Sigmoid colon (tissue), 7 donors: ENCODE measurements around the gene LPCAT3. TPM values are rescaled to one million over a fixed set of nuclear protein-coding genes. Genes with fewer than 3 reads are reported as not detected.

Experiments
- DNase-seq: peaks from one replicate; pipeline ENCODE4 v3.0.0-alpha.2; 2019
- H3K27ac ChIP-seq, 4 donors: fragments of 200-600 bp; sonication (generic); one replicate each; pipeline ENCODE4 v1.5.1; 2016 to 2019; ENCODE audit warnings: mild to moderate bottlenecking in 1 of 4
- H3K27me3 ChIP-seq, 3 donors: fragments of 200-600 bp; sonication (generic); one replicate each; pipeline ENCODE4 v1.5.1; 2019; ENCODE audit warnings: mild to moderate bottlenecking in 1 of 3
- H3K36me3 ChIP-seq, 4 donors: fragments of 200-600 bp; sonication (generic); one replicate each; pipeline ENCODE4 v1.5.1; 2016 to 2019
- H3K4me1 ChIP-seq, 4 donors: fragments of 200-600 bp; sonication (generic); one replicate each; pipeline ENCODE4 v1.5.1; 2017 to 2019
- H3K4me3 ChIP-seq, 4 donors: fragments of 200-600 bp; sonication (generic); one replicate each; pipeline ENCODE4 v1.5.1; 2017 to 2019; ENCODE audit warnings: mild to moderate bottlenecking in 2 of 4, moderate library complexity in 1 of 4
- H3K9me3 ChIP-seq, 4 donors: fragments of 200-600 bp in 3 of 4; sonication (generic) in 3 of 4; one replicate each; pipeline versions ENCODE4 v1.5.1 to v1.6.1; 2013 to 2019
- EP300 ChIP-seq, 4 donors: sonication (generic); formaldehyde crosslinking; IDR thresholded peaks; one replicate each; pipeline ENCODE4 v1.6.1; 2017; ENCODE audit warnings: antibody characterized with exemption in 4 of 4
- POLR2A ChIP-seq, 2 donors: fragments of 450-650 bp; IDR thresholded peaks; one replicate each; pipeline ENCODE4 v1.6.1; 2016; ENCODE audit warnings: antibody characterized with exemption in 2 of 2, mild to moderate bottlenecking in 2 of 2, moderate library complexity in 2 of 2
- POLR2AphosphoS5 ChIP-seq, 4 donors: sonication (generic); formaldehyde crosslinking; IDR thresholded peaks; one replicate each; pipeline ENCODE4 v1.6.1; 2017; ENCODE audit warnings: antibody characterized with exemption in 4 of 4
- whole genome bisulfite sequencing, 2 donors: extraction: QIAGEN DNeasy Blood & Tissue Kit; methylation state at CpG; one replicate each; pipeline ENCODE4 v1.1.7; 2013; 5-methylcytosine and 5-hydroxymethylcytosine counted together
- intact Hi-C: fragments of 100-400 bp; cut with DNase I; formaldehyde crosslinking; loops from one replicate; pipeline ENCODE4 v1.15.1; 2023
- polyA plus RNA-seq, 3 donors: library from polyadenylated mRNA; stranded (reverse); fragments of 200-250 nt; gene quantifications; one replicate each; pipeline ENCODE4 v1.2.3, GENCODE V29; 2013
- small RNA-seq, 3 donors: library from RNA; depleted of rRNA; stranded (forward); fragments of <200 nt; gene quantifications; one replicate each; pipeline ENCODE3, GENCODE V24; 2016
- total RNA-seq, 4 donors: library from RNA; depleted of rRNA; stranded (reverse); fragments of >200 nt; gene quantifications; one replicate each; pipeline ENCODE4 v1.1.0, GENCODE V29; 2016
- donor health status: healthy with polysubstance abuse.
- donor health status: Bipolar disorder and iron deficiency.
- donor health status: healthy.

LPCAT3 gene
- total and polyA plus RNA-seq, 7 donors: 7.8 to 47.9 (median 25.3) TPM

DNA sequence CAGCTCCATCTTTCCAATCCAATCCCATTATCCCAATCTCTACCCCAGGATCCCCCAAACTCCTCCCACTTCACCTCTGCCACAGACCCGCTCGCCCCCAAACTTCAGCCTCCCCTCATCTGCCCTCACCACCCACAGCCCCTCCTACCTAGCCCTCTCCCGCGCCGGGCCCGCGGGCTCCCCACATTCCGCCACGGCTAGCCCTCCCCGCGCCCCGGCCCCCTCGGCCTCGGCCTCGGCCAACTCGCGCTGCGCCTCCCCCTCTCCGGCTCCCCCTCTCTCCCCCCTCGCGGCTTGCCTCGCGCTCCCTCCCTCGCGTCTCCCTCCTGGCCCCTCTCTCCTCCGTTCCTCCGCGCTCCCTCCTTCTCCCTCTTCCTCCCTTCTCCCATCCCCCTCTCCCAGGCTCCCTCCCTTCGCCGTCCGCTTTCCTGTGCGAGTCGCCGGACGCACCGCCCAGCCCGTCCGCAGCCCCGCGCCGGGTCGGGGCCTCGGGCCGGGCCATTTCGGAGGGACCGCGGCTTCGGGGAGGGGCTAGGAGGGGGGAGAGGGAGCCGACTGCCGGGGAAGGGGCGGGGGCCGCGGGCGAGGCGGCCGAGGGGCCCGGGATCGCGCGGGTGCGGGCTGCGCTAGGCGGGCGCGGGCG lies 90.8 kb downstream of the LPCAT3 start, which contains the start of gene ATN1:
ATN1 (plus strand) TSS at position 581 of the 643 bp plus-strand sequence. CDS start 6,043 bp downstream, outside the sequence.
- H3K9me3 ChIP-seq: no peaks in the 10 kb centered on the region
- H3K36me3 ChIP-seq: peaks cover 0 to 13% (median 2%) of the 10 kb centered on the region in 4 donors
- peaks cover 4 to 76% (median 67%) of the 10 kb centered on the region in 4 donors for H3K4me1 ChIP-seq
- TF ChIP-seq POLR2A (IDR thresholded peaks at IDR 0.05): peak in 1 of 2 donors; percentile 39
- TF ChIP-seq EP300 (IDR thresholded peaks at IDR 0.05): no peak
- peak; percentile 80 to 94 (median 87) for TF ChIP-seq POLR2AphosphoS5 (IDR thresholded peaks at IDR 0.05)
- intact Hi-C loops: loop anchor here (1.0 kb wide), 1 partner anchor 10 kb away; no protein-coding TSS in a partner anchor
- peak; percentile 97 for DNase-seq
- H3K27me3 ChIP-seq: no peaks in the 10 kb centered on the region
- peak within 1 kb of the TSS; percentile 97 to 100 (median 99) for H3K27ac ChIP-seq
- WGBS, 2 donors: 1% methylated on average over 66 of the region's 66 CpGs
- H3K4me3 ChIP-seq: peak within 1 kb of the TSS; percentile 84 to 99 (median 98)

Small RNAs within 50 kb of the gene (small RNA-seq; reads per million reads assigned to genes)
- gene AC006512.1 (0 to 0.15 (median 0) reads per million in 3 donors), gene MIR141 (0.12 to 3.4 (median 0.75) reads per million in 3 donors), gene MIR200C (0.06 to 0.80 (median 0.75) reads per million in 3 donors), gene RNU7-1 (0 reads per million in 3 donors), gene SCARNA12 (0.12 to 0.22 (median 0.22) reads per million in 3 donors)

Other genes starting within 250 kb of the LPCAT3 start
- 1 to 10 TPM; 1.4 to 6.9 (median 3.0) TPM for gene LAG3, start 246.0 kb downstream of the LPCAT3 start, total RNA-seq
- gene LAG3, start 246.0 kb downstream of the LPCAT3 start, polyA plus RNA-seq: 1 to 10 TPM in 2 of 3 donors, under 1 TPM in 1; 0.60 to 4.2 (median 1.4) TPM
- 10 to 100 TPM in 3 of 4 donors, 1 to 10 TPM in 1; 2.5 to 12.8 (median 11.5) TPM for gene CD4, start 228.9 kb downstream of the LPCAT3 start, total RNA-seq
- gene CD4, start 228.9 kb downstream of the LPCAT3 start, polyA plus RNA-seq: 10 to 100 TPM in 2 of 3 donors, 1 to 10 TPM in 1; 4.8 to 29.7 (median 26.6) TPM
- 10 to 100 TPM in 2 of 4 donors, 1 to 10 TPM in 2; 6.4 to 16.1 (median 10.2) TPM for gene GPR162, start 196.7 kb downstream of the LPCAT3 start, total RNA-seq
- gene GPR162, start 196.7 kb downstream of the LPCAT3 start, polyA plus RNA-seq: 1 to 10 TPM; 1.2 to 7.6 (median 1.8) TPM
- 10 to 100 TPM; 16.4 to 69.8 (median 20.5) TPM for gene P3H3, start 190.1 kb downstream of the LPCAT3 start, total RNA-seq
- gene P3H3, start 190.1 kb downstream of the LPCAT3 start, polyA plus RNA-seq: 1 to 10 TPM in 2 of 3 donors, under 1 TPM in 1; 0.60 to 6.0 (median 1.2) TPM
- 1 to 10 TPM in 3 of 4 donors, under 1 TPM in 1; 0.36 to 8.9 (median 2.2) TPM for gene GNB3, start 177.6 kb downstream of the LPCAT3 start, total RNA-seq
- 1 to 10 TPM in 2 of 3 donors, under 1 TPM in 1; 0.46 to 1.2 (median 1.1) TPM for gene GNB3, start 177.6 kb downstream of the LPCAT3 start, polyA plus RNA-seq
- 1 to 10 TPM in 1 of 4 donors, under 1 TPM in 3; 0.33 to 2.8 (median 0.45) TPM for gene CDCA3, start 167.2 kb downstream of the LPCAT3 start, total RNA-seq
- 10 to 100 TPM in 1 of 3 donors, 1 to 10 TPM in 2; 4.8 to 31.2 (median 8.6) TPM for gene CDCA3, start 167.2 kb downstream of the LPCAT3 start, polyA plus RNA-seq
- 10 to 100 TPM; 37.1 to 44.7 (median 41.5) TPM for gene USP5, start 166.3 kb downstream of the LPCAT3 start, total RNA-seq
- 10 to 100 TPM; 25.4 to 51.5 (median 26.4) TPM for gene USP5, start 166.3 kb downstream of the LPCAT3 start, polyA plus RNA-seq
- gene TPI1, start 150.9 kb downstream of the LPCAT3 start, total RNA-seq: 100 to 1,000 TPM; 194 to 345 (median 299) TPM
- 100 to 1,000 TPM; 808 to 994 (median 968) TPM for gene TPI1, start 150.9 kb downstream of the LPCAT3 start, polyA plus RNA-seq
- gene SPSB2, start 145.2 kb downstream of the LPCAT3 start, total RNA-seq: 10 to 100 TPM in 1 of 4 donors, 1 to 10 TPM in 3; 4.6 to 10.5 (median 8.2) TPM
- 10 to 100 TPM; 13.4 to 17.4 (median 13.5) TPM for gene SPSB2, start 145.2 kb downstream of the LPCAT3 start, polyA plus RNA-seq
- 10 to 100 TPM; 12.2 to 21.0 (median 13.5) TPM for gene LRRC23, start 113.7 kb downstream of the LPCAT3 start, total RNA-seq
- 10 to 100 TPM in 1 of 3 donors, 1 to 10 TPM in 2; 5.3 to 11.4 (median 5.5) TPM for gene LRRC23, start 113.7 kb downstream of the LPCAT3 start, polyA plus RNA-seq
- gene ENO2, start 103.9 kb downstream of the LPCAT3 start, total RNA-seq: 10 to 100 TPM; 26.3 to 37.5 (median 35.0) TPM
- 10 to 100 TPM in 1 of 3 donors, 1 to 10 TPM in 2; 1.8 to 15.6 (median 3.0) TPM for gene ENO2, start 103.9 kb downstream of the LPCAT3 start, polyA plus RNA-seq
- 100 to 1,000 TPM in 1 of 4 donors, 10 to 100 TPM in 3; 46.4 to 138 (median 60.3) TPM for gene ATN1, start 90.5 kb downstream of the LPCAT3 start, total RNA-seq
- gene ATN1, start 90.5 kb downstream of the LPCAT3 start, polyA plus RNA-seq: 10 to 100 TPM; 30.1 to 78.8 (median 33.0) TPM
- gene RNU7-1, start 74.7 kb downstream of the LPCAT3 start, total RNA-seq: not detected
- not detected for gene RNU7-1, start 74.7 kb downstream of the LPCAT3 start, polyA plus RNA-seq
- 100 to 1,000 TPM; 465 to 697 (median 652) TPM for gene C12orf57, start 74.5 kb downstream of the LPCAT3 start, total RNA-seq
- gene C12orf57, start 74.5 kb downstream of the LPCAT3 start, polyA plus RNA-seq: 100 to 1,000 TPM; 305 to 810 (median 418) TPM
- 10 to 100 TPM in 3 of 4 donors, 1 to 10 TPM in 1; 5.3 to 13.6 (median 11.8) TPM for gene PTPN6, start 67.1 kb downstream of the LPCAT3 start, total RNA-seq
- 10 to 100 TPM; 42.1 to 92.4 (median 67.3) TPM for gene PTPN6, start 67.1 kb downstream of the LPCAT3 start, polyA plus RNA-seq
- gene PHB2, start 47.8 kb downstream of the LPCAT3 start, total RNA-seq: 100 to 1,000 TPM; 211 to 327 (median 285) TPM
- gene PHB2, start 47.8 kb downstream of the LPCAT3 start, polyA plus RNA-seq: 100 to 1,000 TPM; 180 to 283 (median 184) TPM
- gene EMG1, start 47.6 kb downstream of the LPCAT3 start, total RNA-seq: 10 to 100 TPM; 18.8 to 32.3 (median 22.7) TPM
- gene EMG1, start 47.6 kb downstream of the LPCAT3 start, polyA plus RNA-seq: 10 to 100 TPM; 19.2 to 33.0 (median 21.3) TPM
- 100 to 1,000 TPM; 420 to 622 (median 463) TPM for gene C1S, start 42.2 kb upstream of the LPCAT3 start, total RNA-seq
- 100 to 1,000 TPM in 1 of 3 donors, 10 to 100 TPM in 2; 15.5 to 244 (median 52.9) TPM for gene C1S, start 42.2 kb upstream of the LPCAT3 start, polyA plus RNA-seq
- gene C1R, start 74.0 kb upstream of the LPCAT3 start, total RNA-seq: 100 to 1,000 TPM; 328 to 493 (median 467) TPM
- 100 to 1,000 TPM in 1 of 3 donors, 10 to 100 TPM in 2; 23.8 to 257 (median 54.1) TPM for gene C1R, start 74.0 kb upstream of the LPCAT3 start, polyA plus RNA-seq
- gene C1RL, start 90.7 kb upstream of the LPCAT3 start, total RNA-seq: 10 to 100 TPM; 44.2 to 82.6 (median 65.3) TPM
- gene C1RL, start 90.7 kb upstream of the LPCAT3 start, polyA plus RNA-seq: 10 to 100 TPM in 2 of 3 donors, 1 to 10 TPM in 1; 9.9 to 45.5 (median 12.0) TPM
- under 1 TPM in 1 of 4 donors, not detected in 3; 0.71 TPM for gene RBP5, start 110.4 kb upstream of the LPCAT3 start, total RNA-seq
- gene RBP5, start 110.4 kb upstream of the LPCAT3 start, polyA plus RNA-seq: 10 to 100 TPM in 1 of 3 donors, 1 to 10 TPM in 2; 3.7 to 30.9 (median 4.2) TPM
- gene CLSTN3, start 111.9 kb upstream of the LPCAT3 start, total RNA-seq: 10 to 100 TPM; 11.5 to 41.5 (median 19.3) TPM
- 10 to 100 TPM in 1 of 3 donors, 1 to 10 TPM in 2; 3.7 to 25.9 (median 6.0) TPM for gene CLSTN3, start 111.9 kb upstream of the LPCAT3 start, polyA plus RNA-seq
- gene PEX5, start 171.2 kb upstream of the LPCAT3 start, total RNA-seq: 10 to 100 TPM; 22.7 to 48.5 (median 35.3) TPM
- gene PEX5, start 171.2 kb upstream of the LPCAT3 start, polyA plus RNA-seq: 10 to 100 TPM; 13.9 to 29.9 (median 27.0) TPM